Chondrocyte (in vitro differentiated cells): ENCODE data around the gene PTGFRN. TPM values are rescaled to one million over a fixed set of nuclear protein-coding genes. Genes with fewer than 3 reads are reported as not detected.

ENCODE experiments used
- DNase-seq: peaks from one replicate; pipeline ENCODE4 v3.0.0; 2021; ENCODE audit warnings: mixed read lengths, low spot score
- H3K27ac Mint-ChIP-seq: one replicate; pipeline ENCODE4 v1.8.0; 2021; ENCODE audit warnings: mild to moderate bottlenecking, moderate library complexity, mixed read lengths; ENCODE audit not compliant: unreplicated experiment
- H3K27me3 Mint-ChIP-seq: 2 replicates; pipeline ENCODE4 v1.8.0; 2021; ENCODE audit warnings: low read depth, mixed read lengths
- H3K36me3 Mint-ChIP-seq: 2 replicates; pipeline ENCODE4 v1.8.0; 2021; ENCODE audit warnings: low read depth, mixed read lengths
- H3K4me1 Mint-ChIP-seq: 2 replicates; pipeline ENCODE4 v1.8.0; 2021; ENCODE audit warnings: low read depth, mild to moderate bottlenecking, mixed read lengths
- H3K4me3 Mint-ChIP-seq: one replicate; pipeline ENCODE4 v1.8.0; 2021; ENCODE audit warnings: mild to moderate bottlenecking, moderate library complexity, mixed read lengths; ENCODE audit not compliant: unreplicated experiment
- H3K9me3 Mint-ChIP-seq: 2 replicates; pipeline ENCODE4 v1.8.0; 2021; ENCODE audit warnings: low read depth, mixed read lengths
- total RNA-seq: library from RNA; stranded (reverse); gene quantifications from 3 replicates; pipeline ENCODE4 v1.2.1, GENCODE V29; 2021
- TF ChIP-seq, protein P1 (sequence below): fragments of 200-600 bp; sonication (generic); IDR thresholded peaks from 2 replicates; pipeline ENCODE4 v1.5.0; 2021; ENCODE audit warnings: antibody characterized with exemption, mild to moderate bottlenecking, moderate library complexity

PTGFRN gene
- total RNA-seq, 1 donor from 2014 or later, result 117 TPM

DNA sequence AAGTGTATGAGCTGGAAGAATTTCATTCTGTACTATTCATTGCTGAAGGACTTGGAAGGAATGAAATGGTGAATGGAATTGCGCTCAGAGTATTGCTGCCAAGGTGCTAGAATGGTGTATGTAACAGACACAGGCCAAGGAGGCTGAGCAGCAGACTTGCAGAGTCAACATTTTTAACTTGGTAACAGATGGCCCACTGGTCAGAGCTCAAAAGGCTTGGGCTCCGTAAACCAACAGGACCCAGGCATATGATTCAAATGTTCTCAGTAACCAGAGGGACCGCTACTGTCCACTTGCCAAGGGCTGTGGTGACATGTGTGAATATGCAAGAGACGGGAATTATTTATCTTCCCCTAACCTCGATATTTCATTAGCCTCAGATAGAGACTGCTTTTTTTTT lies 28.8 kb upstream of the PTGFRN start:
- H3K4me3 Mint-ChIP-seq, result no peak overlapping the region
- H3K9me3 Mint-ChIP-seq, result no peaks in the 10 kb centered on the region
- H3K36me3 Mint-ChIP-seq, result no peaks in the 10 kb centered on the region
- no peak for DNase-seq
- no peaks in the 10 kb centered on the region for H3K27me3 Mint-ChIP-seq
- H3K27ac Mint-ChIP-seq, result no peak overlapping the region
- H3K4me1 Mint-ChIP-seq, result peaks cover 3% of the 10 kb centered on the region
- TF ChIP-seq, protein P1, sequence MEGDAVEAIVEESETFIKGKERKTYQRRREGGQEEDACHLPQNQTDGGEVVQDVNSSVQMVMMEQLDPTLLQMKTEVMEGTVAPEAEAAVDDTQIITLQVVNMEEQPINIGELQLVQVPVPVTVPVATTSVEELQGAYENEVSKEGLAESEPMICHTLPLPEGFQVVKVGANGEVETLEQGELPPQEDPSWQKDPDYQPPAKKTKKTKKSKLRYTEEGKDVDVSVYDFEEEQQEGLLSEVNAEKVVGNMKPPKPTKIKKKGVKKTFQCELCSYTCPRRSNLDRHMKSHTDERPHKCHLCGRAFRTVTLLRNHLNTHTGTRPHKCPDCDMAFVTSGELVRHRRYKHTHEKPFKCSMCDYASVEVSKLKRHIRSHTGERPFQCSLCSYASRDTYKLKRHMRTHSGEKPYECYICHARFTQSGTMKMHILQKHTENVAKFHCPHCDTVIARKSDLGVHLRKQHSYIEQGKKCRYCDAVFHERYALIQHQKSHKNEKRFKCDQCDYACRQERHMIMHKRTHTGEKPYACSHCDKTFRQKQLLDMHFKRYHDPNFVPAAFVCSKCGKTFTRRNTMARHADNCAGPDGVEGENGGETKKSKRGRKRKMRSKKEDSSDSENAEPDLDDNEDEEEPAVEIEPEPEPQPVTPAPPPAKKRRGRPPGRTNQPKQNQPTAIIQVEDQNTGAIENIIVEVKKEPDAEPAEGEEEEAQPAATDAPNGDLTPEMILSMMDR, result no peak

DNA sequence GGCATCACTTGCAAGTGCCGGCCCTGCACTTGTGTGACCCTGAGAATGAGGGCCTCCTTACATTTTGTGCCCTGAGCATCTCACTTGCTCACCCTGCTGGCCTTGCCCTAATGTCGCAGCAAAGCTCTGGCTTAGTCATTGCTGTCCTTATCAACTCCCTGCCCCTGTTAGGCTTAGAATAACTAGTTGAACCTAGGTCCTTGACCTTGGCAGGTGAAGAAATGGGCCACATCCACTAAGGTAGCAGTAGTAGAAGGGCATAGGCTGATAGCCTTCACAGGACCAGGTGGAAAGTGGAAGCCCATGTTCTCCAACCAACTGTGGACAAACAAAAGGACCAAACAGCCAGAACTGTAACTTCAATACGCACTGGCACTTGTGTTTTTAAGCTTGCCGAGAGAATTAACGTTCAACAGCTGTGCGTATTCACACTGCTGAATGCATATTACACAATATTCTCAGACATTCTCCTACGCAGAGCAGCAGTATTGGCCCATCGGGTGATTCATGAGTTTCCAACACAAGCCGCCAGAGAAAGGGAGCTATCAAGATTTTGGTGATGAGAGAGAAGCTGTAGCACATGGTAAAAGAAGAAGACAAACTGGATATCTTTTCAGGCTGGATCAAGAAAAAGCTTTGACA lies 27.7 kb upstream of the PTGFRN start:
- TF ChIP-seq, protein P1, result peak; percentile 44
- Mint-ChIP-seq H3K9me3 (no peaks in the 10 kb centered on the region), H3K27ac (peak overlapping the region; percentile 15), H3K4me3 (no peak overlapping the region), H3K4me1 (peaks cover 13% of the 10 kb centered on the region), H3K27me3 (no peaks in the 10 kb centered on the region), H3K36me3 (no peaks in the 10 kb centered on the region)
- no peak for DNase-seq

DNA sequence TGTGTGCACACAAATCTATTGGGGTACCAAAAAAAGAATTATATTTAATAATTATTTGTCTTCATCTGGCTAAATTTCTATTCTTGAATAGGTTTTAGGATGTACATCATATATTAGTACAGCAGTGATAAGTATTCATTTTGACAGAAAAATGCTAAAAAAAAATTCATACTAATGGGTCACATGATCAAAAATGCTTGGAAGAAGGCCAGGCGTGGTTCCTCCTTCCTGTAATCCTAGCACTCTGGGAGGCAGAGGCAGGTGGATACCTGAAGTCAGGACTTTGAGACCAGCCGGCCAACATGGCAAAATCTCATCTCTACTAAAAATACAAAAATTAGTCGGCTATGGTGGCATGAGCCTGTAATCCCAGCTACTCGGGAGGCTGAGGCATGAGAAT lies 26.9 kb upstream of the PTGFRN start:
- Mint-ChIP-seq H3K27ac (no peak overlapping the region), H3K36me3 (no peaks in the 10 kb centered on the region), H3K9me3 (no peaks in the 10 kb centered on the region), H3K27me3 (no peaks in the 10 kb centered on the region), H3K4me1 (peaks cover 18% of the 10 kb centered on the region), H3K4me3 (no peak overlapping the region)
- no peak for DNase-seq
- TF ChIP-seq, protein P1, result no peak

DNA sequence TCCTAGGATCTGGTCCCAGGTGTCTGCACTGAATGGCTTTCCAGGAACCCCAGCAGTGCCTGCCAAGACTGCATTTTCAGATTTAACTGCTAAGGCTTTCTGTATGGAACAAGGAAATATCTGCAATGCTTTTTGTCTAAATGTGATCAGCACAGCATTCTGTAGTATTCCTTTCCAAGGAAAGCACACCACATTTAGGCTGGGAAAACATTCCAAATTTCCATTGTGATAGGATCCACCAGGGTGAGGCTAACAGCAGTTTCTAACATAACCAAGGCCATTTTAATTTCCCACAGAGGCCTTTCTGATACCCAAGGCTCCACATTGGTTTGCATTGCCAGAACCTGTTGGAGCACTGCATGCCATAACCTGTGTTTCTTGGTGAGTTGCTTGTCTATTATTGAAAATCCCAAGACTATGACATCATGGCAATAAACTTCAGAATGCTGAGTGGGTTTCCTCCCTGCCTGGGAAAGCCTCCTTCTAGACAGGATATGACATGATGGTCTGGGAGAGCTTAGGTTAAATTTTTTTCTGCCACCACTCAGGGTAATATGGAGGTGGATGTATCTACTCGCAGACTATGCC lies 23.3 kb upstream of the PTGFRN start:
- Mint-ChIP-seq H3K27ac (peak overlapping the region; percentile 61), H3K9me3 (no peaks in the 10 kb centered on the region), H3K4me3 (no peak overlapping the region), H3K27me3 (no peaks in the 10 kb centered on the region), H3K4me1 (peaks cover 19% of the 10 kb centered on the region), H3K36me3 (no peaks in the 10 kb centered on the region)
- TF ChIP-seq, protein P1, result no peak
- no peak for DNase-seq

DNA sequence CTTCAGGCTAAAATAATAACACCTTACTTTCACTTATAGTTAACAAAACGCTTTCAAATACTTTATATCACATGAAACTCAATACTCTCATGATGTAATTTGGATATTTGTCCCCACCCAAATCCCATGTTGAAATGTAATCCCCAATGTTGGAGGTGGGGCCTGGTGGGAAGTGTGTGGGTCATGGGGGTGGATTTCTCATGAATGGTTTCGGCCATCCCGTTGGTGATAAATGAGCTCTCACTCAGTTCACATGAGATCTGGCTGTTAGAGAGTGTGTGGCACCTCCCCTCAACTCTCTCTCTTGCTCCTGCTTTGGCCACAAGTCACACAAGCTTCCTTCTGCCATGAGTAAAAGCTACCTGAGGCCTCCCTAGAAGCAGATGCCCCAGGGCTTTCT lies 22.5 kb upstream of the PTGFRN start:
- H3K36me3 Mint-ChIP-seq, result no peaks in the 10 kb centered on the region

More for the DNA sequence above, 22.5 kb upstream of the PTGFRN start:
- no peak for DNase-seq
- Mint-ChIP-seq H3K27me3 (no peaks in the 10 kb centered on the region), H3K4me3 (no peak overlapping the region), H3K4me1 (peaks cover 26% of the 10 kb centered on the region), H3K9me3 (no peaks in the 10 kb centered on the region), H3K27ac (peak overlapping the region; percentile 61)
- TF ChIP-seq, protein P1, result no peak
